Central memory CD4-positive, alpha-beta T cell (primary cell): ENCODE measurements around the gene ETNK1.
A peak's percentile ranks its signal among the peaks of the same experiment; 100 is the strongest.
"Not testable (repeated sequence)": the region's sequence is repeated elsewhere in the genome, so short reads cannot be mapped to it uniquely, and the experiment has no call there.

Experiments
- DNase-seq: peaks from one replicate; pipeline ENCODE4 v3.0.0; 2022
- total RNA-seq, 3 experiments: gene quantifications; one replicate each; lab custom pipeline; 2026; lab: John Stamatoyannopoulos, UW

ETNK1 gene
- 126 to 235 (median 200) reads per million in 3 experiments for total RNA-seq

- peak; percentile 78 for DNase-seq
These were observed at the start of gene ETNK1 for GRCh38 chr12:22624870-22625761. ETNK1 (plus strand) TSS chr12:22625171; CDS start chr12:22625431, 260 bp downstream.

- DNase-seq, result no peak
These were observed 48.9 kb upstream of the ETNK1 start for GRCh38 chr12:22576065-22576464.

GRCh38 chr12:22576473-22576872, 48.5 kb upstream of the ETNK1 start:
- no peak for DNase-seq

GRCh38 chr12:22577667-22578066, 47.3 kb upstream of the ETNK1 start:
- DNase-seq, result no peak

- DNase-seq, result no peak
These were observed 46.6 kb upstream of the ETNK1 start for GRCh38 chr12:22578328-22578727.

- DNase-seq, result no peak
These were observed 36.2 kb upstream of the ETNK1 start for GRCh38 chr12:22588817-22589216.

- no peak for DNase-seq
These were observed 31.1 kb upstream of the ETNK1 start for GRCh38 chr12:22593864-22594263.

- DNase-seq, result not testable (repeated sequence)
These were observed 27.4 kb upstream of the ETNK1 start for GRCh38 chr12:22597539-22597938.

- no peak for DNase-seq
These were observed 26.7 kb upstream of the ETNK1 start for GRCh38 chr12:22598141-22598762.

GRCh38 chr12:22598763-22599161, 26.2 kb upstream of the ETNK1 start:
- DNase-seq, result no peak

- DNase-seq, result no peak
These were observed 24.8 kb upstream of the ETNK1 start for GRCh38 chr12:22600181-22600580.

GRCh38 chr12:22609501-22609900, 15.5 kb upstream of the ETNK1 start:
- DNase-seq, result no peak

GRCh38 chr12:22610131-22610530, 14.8 kb upstream of the ETNK1 start:
- DNase-seq, result no peak

GRCh38 chr12:22612822-22613221, 12.1 kb upstream of the ETNK1 start:
- not testable (repeated sequence) for DNase-seq

GRCh38 chr12:22615963-22616501, 8.9 kb upstream of the ETNK1 start:
- DNase-seq, result no peak

GRCh38 chr12:22617630-22618029, 7.3 kb upstream of the ETNK1 start:
- DNase-seq, result no peak

- DNase-seq, result no peak
These were observed 462 bp upstream of the ETNK1 start for GRCh38 chr12:22624548-22624869.

- peak; percentile 25 for DNase-seq
These were observed 857 bp downstream of the ETNK1 start for GRCh38 chr12:22625762-22626294.

- DNase-seq, result peak; percentile 9
These were observed 1.4 kb downstream of the ETNK1 start for GRCh38 chr12:22626406-22626805.

- no peak for DNase-seq
These were observed 2.4 kb downstream of the ETNK1 start for GRCh38 chr12:22627371-22627770.

GRCh38 chr12:22628228-22628627, 3.3 kb downstream of the ETNK1 start:
- no peak for DNase-seq

- peak; percentile 23 for DNase-seq
These were observed 7.0 kb downstream of the ETNK1 start for GRCh38 chr12:22631863-22632463.

- DNase-seq, result no peak
These were observed 9.9 kb downstream of the ETNK1 start for GRCh38 chr12:22634883-22635282.
